Fibroblast of villous mesenchyme (primary cell): ENCODE measurements around the gene SEMA4B. TPM values are rescaled to one million over a fixed set of nuclear protein-coding genes. Genes with fewer than 3 reads are reported as not detected.

Experiments used
- DNase-seq: peaks from one replicate; pipeline ENCODE4 v3.0.0-alpha.2; 2010; ENCODE audit warnings: low read depth
- H3K4me3 ChIP-seq: 2 replicates; pipeline ENCODE4 v1.5.1; 2011; ENCODE audit warnings: low read depth, mild to moderate bottlenecking, low read length
- total RNA-seq: library from RNA; depleted of rRNA; stranded (reverse); fragments of >200 nt; gene quantifications from 2 replicates; pipeline ENCODE4 v1.2.3, GENCODE V29; 2012
- TF ChIP-seq, protein P1 (sequence below): IDR thresholded peaks from 2 replicates; pipeline ENCODE4 v1.5.1; 2012; ENCODE audit warnings: low read depth, mild to moderate bottlenecking, low read length; ENCODE audit not compliant: insufficient read depth

SEMA4B gene
- total RNA-seq, 1 donor, result 16.4 TPM

DNA sequence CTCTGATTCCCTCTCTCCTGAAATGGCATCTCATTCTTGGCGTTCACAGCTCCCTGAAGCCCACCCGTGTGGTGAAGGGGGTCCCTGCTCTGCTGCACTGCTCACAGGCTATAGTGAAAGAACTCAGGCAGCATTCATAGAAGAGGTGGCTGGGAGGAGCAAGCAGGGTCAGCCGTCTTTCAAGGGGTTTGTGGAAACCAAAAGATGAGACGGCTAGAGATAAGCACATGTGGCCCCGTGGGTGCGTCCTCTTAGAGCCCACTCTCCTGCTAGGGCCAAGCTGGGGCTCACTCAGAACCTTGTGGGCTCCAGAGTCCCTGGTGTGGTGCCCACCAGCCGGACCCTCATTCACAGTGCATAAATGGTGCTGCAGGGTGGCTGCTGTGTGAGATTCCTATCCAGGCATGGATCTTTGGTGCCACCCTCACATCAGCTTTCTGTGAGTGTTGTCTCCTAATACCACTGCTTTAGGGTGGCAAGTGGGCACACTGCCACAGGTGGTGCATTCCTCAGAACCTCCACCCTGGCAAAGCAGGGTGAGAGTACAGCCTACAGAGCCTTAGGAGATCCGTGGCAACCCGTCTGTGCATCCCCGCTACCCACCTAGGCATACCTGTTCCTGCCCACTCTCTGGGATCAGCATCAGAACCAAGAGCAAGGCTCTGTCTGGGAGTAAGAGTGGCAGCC is 11.2 kb upstream of the SEMA4B start:
- DNase-seq, result no peak
- TF ChIP-seq, protein P1, sequence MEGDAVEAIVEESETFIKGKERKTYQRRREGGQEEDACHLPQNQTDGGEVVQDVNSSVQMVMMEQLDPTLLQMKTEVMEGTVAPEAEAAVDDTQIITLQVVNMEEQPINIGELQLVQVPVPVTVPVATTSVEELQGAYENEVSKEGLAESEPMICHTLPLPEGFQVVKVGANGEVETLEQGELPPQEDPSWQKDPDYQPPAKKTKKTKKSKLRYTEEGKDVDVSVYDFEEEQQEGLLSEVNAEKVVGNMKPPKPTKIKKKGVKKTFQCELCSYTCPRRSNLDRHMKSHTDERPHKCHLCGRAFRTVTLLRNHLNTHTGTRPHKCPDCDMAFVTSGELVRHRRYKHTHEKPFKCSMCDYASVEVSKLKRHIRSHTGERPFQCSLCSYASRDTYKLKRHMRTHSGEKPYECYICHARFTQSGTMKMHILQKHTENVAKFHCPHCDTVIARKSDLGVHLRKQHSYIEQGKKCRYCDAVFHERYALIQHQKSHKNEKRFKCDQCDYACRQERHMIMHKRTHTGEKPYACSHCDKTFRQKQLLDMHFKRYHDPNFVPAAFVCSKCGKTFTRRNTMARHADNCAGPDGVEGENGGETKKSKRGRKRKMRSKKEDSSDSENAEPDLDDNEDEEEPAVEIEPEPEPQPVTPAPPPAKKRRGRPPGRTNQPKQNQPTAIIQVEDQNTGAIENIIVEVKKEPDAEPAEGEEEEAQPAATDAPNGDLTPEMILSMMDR, result no peak
- H3K4me3 ChIP-seq, result no peak overlapping the region

DNA sequence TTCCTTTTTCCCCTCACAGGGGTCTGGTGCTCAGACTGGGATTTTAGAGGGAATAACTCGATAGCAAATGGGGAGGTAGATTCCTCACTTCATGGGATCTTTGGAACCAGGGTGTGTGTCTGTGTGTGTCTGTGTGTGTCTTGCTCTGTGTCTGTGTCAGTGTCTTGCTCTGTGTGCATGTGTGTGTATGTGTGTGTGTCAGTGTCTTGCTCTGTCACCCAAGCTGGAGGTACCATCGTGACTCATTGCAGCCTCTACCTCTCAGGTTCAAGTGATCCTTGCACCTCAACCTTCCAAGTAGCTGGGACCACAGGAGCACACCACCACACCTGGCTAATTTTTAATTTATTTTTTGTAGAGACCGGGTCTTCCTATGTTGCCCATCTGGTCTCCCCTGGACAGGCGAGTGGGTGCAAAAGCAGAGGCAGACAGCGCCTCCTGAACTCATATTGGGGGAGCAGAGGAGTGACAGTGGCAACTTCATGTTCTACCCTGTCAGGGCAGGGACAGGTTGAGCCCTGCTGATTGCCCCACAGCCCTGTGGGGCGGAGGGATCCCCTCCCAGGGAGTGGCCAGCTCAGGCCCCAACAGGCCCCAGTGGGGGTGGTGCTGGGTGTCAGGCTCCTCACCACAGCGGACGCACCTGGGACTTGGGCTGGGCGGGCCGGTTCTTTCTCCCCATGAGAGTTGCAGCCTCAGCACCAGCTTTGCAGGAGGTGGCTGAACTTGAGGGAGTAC is 10.4 kb upstream of the SEMA4B start:
- no peak for DNase-seq
- no peak overlapping the region for H3K4me3 ChIP-seq
- TF ChIP-seq, protein P1, result no peak

DNA sequence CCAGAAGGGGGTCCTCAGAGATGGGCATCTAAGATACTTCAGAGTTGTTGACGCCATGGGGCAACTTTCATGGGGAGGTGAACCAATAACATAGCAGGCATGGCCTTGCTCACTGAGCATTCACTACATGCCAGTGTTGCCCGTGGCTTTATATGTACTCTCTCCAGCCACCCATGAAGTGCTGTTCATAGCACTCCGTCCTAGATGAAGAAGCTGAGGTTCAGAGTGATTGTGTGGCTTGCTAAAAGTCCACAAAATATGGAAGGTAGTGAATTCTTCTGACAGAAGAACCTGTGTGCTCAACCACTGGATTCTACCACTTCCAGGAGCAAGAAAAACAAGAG is 9.8 kb upstream of the SEMA4B start:
- no peak overlapping the region for H3K4me3 ChIP-seq
- DNase-seq, result no peak
- TF ChIP-seq, protein P1, result no peak

DNA sequence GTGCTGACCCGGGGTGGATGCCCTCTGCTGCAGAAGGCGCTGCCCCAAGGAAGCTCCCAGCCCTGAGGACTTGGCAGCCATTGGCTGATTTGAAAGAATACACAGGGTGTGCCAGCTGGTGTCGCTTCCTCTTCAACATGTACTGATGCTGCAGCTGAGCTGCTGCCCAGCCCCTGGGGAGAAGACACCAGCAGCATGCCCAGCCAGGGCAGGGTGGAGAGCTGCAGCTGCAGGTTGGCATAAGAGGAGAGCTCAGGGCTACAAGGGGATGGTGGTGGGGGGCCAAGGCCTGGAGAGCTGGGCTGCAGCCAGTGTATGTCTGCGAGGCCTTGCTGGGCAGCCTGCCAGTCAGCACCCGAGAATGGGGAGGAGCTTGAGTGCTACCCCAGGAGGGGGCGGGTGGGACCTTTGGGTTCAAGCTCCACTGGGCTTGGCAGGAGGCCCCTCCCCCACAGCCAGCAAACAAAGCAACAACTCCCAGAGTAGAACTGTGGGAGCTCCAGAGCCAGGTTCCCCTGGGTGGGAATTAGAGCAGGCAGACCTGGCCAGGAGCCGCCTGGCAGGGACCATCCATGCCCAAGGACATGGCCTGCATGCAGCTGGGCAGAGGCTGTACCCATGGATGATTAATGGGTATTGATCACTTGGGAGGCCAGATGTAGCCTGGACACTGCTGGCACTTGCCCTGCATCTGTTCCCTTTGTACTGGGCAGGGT is 9.2 kb upstream of the SEMA4B start:
- TF ChIP-seq, protein P1, result no peak
- H3K4me3 ChIP-seq, result no peak overlapping the region
- DNase-seq, result peak; percentile 46

DNA sequence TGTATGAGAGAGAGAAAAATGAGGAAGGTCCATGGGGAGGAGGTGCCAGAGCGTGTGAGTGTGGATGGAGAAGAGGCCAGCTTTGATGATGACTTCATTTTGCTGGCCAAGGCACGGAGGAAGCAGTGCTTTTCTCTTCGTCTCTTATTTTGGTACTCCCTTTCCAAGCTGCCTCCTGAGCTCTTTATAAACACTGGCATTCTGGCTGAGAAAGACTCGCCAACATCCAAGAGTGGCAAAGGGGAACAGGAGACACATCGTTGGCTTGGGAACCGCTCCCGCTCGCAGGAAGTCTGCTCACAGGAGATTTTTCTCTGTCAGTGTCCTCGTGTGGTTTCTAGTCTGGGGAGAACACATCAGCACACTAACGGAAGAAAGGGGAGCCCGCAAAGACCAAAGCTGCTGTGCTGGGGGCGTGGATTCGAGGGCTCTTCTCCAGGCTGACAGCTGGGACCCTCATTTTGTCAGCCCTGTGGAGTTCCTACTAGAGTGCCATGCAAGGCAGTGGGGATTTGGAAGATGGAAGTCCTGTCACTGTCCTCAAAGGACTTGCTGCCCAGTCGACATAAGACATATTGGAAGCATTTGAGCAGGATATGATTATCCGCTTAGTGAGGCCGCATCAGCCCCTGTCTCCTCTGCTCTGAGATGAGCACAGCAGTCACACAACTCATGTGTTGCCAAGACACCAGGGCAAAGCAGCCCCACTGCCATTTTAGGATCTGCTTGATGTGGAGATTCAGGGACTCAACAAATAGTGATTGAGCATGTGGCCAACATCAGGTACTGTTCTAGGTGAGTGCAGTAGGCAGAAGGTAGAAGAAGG is 8.0 kb upstream of the SEMA4B start:
- no peak overlapping the region for H3K4me3 ChIP-seq
- TF ChIP-seq, protein P1, result no peak
- DNase-seq, result no peak

DNA sequence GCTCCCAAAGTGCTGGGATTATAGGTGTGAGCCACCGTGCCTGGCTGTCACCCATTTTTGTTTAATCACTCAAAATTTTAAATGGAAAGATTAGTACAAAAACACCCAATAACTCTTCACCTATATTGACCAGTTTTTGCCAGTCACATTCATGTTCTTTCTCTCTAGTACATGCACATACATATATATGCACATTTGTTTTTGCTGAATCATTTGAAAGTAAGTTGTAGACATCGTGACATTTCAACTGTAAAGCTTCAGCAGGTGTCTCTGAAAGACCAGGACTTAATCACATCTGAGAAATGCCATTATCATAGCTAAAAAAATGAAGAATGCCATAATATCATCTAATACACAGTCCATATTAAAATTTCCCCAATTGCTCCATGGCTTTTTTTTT is 6.5 kb upstream of the SEMA4B start:
- H3K4me3 ChIP-seq, result no peak overlapping the region
- DNase-seq, result no peak
- TF ChIP-seq, protein P1, result no peak
